SK-N-SH treated with all-trans-retinoic acid at 6 μM for 48 hours (cell line): ENCODE data around the gene TRAF6.

Experiments
- ATAC-seq: fragments of 200-7000 bp; cut with Tn5 transposase; 3 replicates; pipeline ENCODE4 v1.9.1; 2020; ENCODE audit warnings: mild to moderate bottlenecking, moderate library complexity
- ARNTL ChIP-seq: fragments of 450-650 bp; formaldehyde crosslinking; IDR thresholded peaks from 2 replicates; pipeline ENCODE4 v1.5.0; 2020; ENCODE audit warnings: low read depth, mild to moderate bottlenecking, moderate library complexity, borderline replicate concordance
- BACH2 ChIP-seq: fragments of 250-450 bp; sonication (Bioruptor Pico); IDR thresholded peaks from 2 replicates; pipeline ENCODE4 v1.9.0; 2021; ENCODE audit warnings: mild to moderate bottlenecking, borderline replicate concordance
- CSDC2 ChIP-seq: fragments of 250-450 bp; sonication (Bioruptor Pico); IDR thresholded peaks from 2 replicates; pipeline ENCODE4 v1.5.0; 2020; ENCODE audit warnings: mild to moderate bottlenecking, moderate library complexity
- ESRRG ChIP-seq: fragments of 250-450 bp; sonication (Bioruptor Pico); IDR thresholded peaks from 2 replicates; pipeline ENCODE4 v1.6.1; 2021; ENCODE audit warnings: mild to moderate bottlenecking
- GLIS3 ChIP-seq: fragments of 250-450 bp; sonication (Bioruptor Pico); IDR thresholded peaks from 2 replicates; pipeline ENCODE4 v1.5.0; 2020; ENCODE audit warnings: mild to moderate bottlenecking, moderate library complexity
- ISL1 ChIP-seq: fragments of 250-450 bp; sonication (Bioruptor Pico); IDR thresholded peaks from 2 replicates; pipeline ENCODE4 v2.1.2; 2022; ENCODE audit warnings: mild to moderate bottlenecking, moderate library complexity
- OSR1 ChIP-seq: fragments of 250-450 bp; sonication (Bioruptor Pico); IDR thresholded peaks from 2 replicates; pipeline ENCODE4 v1.8.0; 2022; ENCODE audit warnings: moderate library complexity, mild to moderate bottlenecking, inconsistent platforms
- PPARA ChIP-seq: fragments of 250-450 bp; sonication (Bioruptor Pico); IDR thresholded peaks from 2 replicates; pipeline ENCODE4 v1.5.0; 2020; ENCODE audit warnings: mild to moderate bottlenecking, borderline replicate concordance
- RARB ChIP-seq: fragments of 250-450 bp; sonication (Bioruptor Pico); IDR thresholded peaks from 2 replicates; pipeline ENCODE4 v1.8.0; 2021; ENCODE audit warnings: mild to moderate bottlenecking, moderate library complexity
- SNAI2 ChIP-seq: fragments of 250-450 bp; sonication (Bioruptor Pico); IDR thresholded peaks from 2 replicates; pipeline ENCODE4 v1.5.0; 2020; ENCODE audit warnings: mild to moderate bottlenecking, moderate library complexity
- TCF4 ChIP-seq: fragments of 250-450 bp; sonication (Bioruptor Pico); IDR thresholded peaks from 2 replicates; pipeline ENCODE4 v1.8.0; 2021; ENCODE audit warnings: mild to moderate bottlenecking, moderate library complexity, borderline replicate concordance
- TOX ChIP-seq: fragments of 250-450 bp; sonication (Bioruptor Pico); IDR thresholded peaks from 2 replicates; pipeline ENCODE4 v1.8.0; 2021; ENCODE audit warnings: mild to moderate bottlenecking, moderate library complexity, borderline replicate concordance
- ZC3H10 ChIP-seq: fragments of 250-450 bp; sonication (Bioruptor Pico); IDR thresholded peaks from 2 replicates; pipeline ENCODE4 v1.5.1; 2021; ENCODE audit warnings: mild to moderate bottlenecking, moderate library complexity
- ZFP3 ChIP-seq: fragments of 250-450 bp; sonication (Bioruptor Pico); IDR thresholded peaks from 2 replicates; pipeline ENCODE4 v1.5.0; 2020; ENCODE audit warnings: mild to moderate bottlenecking, moderate library complexity
- ZFP30 ChIP-seq: fragments of 450-650 bp; formaldehyde crosslinking; IDR thresholded peaks from 2 replicates; pipeline ENCODE4 v1.5.0; 2022; ENCODE audit warnings: mild to moderate bottlenecking, moderate library complexity
- ZNF565 ChIP-seq: fragments of 450-650 bp; formaldehyde crosslinking; conservative IDR thresholded peaks from 2 replicates; pipeline ENCODE4 v1.5.0; 2020; ENCODE audit warnings: low read depth, mild to moderate bottlenecking, moderate library complexity
- ZNF70 ChIP-seq: fragments of 450-650 bp; formaldehyde crosslinking; IDR thresholded peaks from 2 replicates; pipeline ENCODE4 v1.5.0; 2020; ENCODE audit warnings: mild to moderate bottlenecking, moderate library complexity
- ZNF8 ChIP-seq: fragments of 450-650 bp; formaldehyde crosslinking; IDR thresholded peaks from 2 replicates; pipeline ENCODE4 v1.5.0; 2020; ENCODE audit warnings: mild to moderate bottlenecking, moderate library complexity
- TF ChIP-seq, protein P1 (sequence below): fragments of 250-450 bp; sonication (Bioruptor Pico); IDR thresholded peaks from 2 replicates; pipeline ENCODE4 v1.8.0; 2020; ENCODE audit warnings: mild to moderate bottlenecking, moderate library complexity, borderline replicate concordance
- TF ChIP-seq, protein P2 (sequence below): fragments of 250-450 bp; sonication (Bioruptor Pico); IDR thresholded peaks from 2 replicates; pipeline ENCODE4 v1.5.1; 2020; ENCODE audit warnings: low read depth, mild to moderate bottlenecking, moderate library complexity
- TF ChIP-seq, protein P3 (sequence below): fragments of 250-450 bp; sonication (Bioruptor Pico); IDR thresholded peaks from 2 replicates; pipeline ENCODE4 v1.5.1; 2021; ENCODE audit warnings: mild to moderate bottlenecking, moderate library complexity
- TF ChIP-seq, protein P4 (sequence below): fragments of 250-450 bp; sonication (Bioruptor Pico); IDR thresholded peaks from 2 replicates; pipeline ENCODE4 v1.8.0; 2021; ENCODE audit warnings: low read depth, mild to moderate bottlenecking, moderate library complexity, borderline replicate concordance
- TF ChIP-seq, protein P5 (sequence below): fragments of 250-450 bp; sonication (Bioruptor Pico); IDR thresholded peaks from 2 replicates; pipeline ENCODE4 v1.5.0; 2020; ENCODE audit warnings: mild to moderate bottlenecking, moderate library complexity

Gene TRAF6

DNA sequence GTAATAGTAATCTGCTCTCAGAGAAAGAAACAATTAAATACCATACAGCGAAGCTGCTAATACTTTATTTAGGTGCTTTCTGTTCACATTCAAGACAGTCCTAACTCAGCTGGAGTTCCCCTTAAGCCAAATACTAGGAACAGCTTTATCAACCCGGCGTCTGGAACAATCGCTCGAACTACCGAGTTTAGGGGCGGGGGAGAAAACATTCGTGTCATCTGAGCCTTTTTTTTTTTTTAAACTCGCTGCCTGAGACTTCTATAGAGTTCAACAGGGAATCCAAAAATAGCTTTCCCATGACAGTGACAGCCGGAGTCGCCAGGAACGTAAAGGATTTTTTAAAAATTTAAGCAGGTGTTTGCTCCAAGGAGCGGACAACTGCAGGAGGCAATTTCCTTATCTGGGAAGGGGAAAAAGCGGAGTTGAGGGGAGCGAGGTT lies 852 bp downstream of the TRAF6 start:
- ATAC-seq = peak; percentile 32

DNA sequence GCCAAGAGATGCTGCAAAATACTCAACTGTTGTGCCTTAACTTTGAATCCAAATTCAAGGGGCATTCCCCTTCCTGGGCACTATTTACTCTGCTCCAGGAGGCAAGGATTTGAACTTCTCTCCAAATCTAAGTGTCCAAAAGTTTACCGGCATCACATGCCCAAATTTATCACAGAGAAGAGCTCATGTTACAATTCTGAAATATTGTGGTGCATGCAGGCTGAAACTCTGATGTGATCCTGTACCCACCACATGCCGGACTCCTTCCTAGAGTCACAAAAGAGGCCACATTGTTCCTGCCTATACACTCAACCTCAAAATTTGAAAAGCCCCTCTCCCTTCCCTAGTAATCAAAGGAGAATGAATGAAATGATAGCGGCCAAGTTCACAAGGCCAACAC lies 1.3 kb downstream of the TRAF6 start:
- peak; percentile 8; the same call in 2 of the 3 replicates for ATAC-seq
- TF ChIP-seq ISL1 (CRISPR knock-in tag) = no peak
- no peak for TF ChIP-seq ZC3H10
- no peak for TF ChIP-seq OSR1 (CRISPR knock-in tag)
- TF ChIP-seq ZFP3 (CRISPR knock-in tag) = no peak
- TF ChIP-seq ZFP30 (CRISPR knock-in tag) = no peak
- TF ChIP-seq, protein P1, sequence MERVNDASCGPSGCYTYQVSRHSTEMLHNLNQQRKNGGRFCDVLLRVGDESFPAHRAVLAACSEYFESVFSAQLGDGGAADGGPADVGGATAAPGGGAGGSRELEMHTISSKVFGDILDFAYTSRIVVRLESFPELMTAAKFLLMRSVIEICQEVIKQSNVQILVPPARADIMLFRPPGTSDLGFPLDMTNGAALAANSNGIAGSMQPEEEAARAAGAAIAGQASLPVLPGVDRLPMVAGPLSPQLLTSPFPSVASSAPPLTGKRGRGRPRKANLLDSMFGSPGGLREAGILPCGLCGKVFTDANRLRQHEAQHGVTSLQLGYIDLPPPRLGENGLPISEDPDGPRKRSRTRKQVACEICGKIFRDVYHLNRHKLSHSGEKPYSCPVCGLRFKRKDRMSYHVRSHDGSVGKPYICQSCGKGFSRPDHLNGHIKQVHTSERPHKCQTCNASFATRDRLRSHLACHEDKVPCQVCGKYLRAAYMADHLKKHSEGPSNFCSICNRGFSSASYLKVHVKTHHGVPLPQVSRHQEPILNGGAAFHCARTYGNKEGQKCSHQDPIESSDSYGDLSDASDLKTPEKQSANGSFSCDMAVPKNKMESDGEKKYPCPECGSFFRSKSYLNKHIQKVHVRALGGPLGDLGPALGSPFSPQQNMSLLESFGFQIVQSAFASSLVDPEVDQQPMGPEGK (CRISPR knock-in tag) = no peak
- TF ChIP-seq, protein P2, sequence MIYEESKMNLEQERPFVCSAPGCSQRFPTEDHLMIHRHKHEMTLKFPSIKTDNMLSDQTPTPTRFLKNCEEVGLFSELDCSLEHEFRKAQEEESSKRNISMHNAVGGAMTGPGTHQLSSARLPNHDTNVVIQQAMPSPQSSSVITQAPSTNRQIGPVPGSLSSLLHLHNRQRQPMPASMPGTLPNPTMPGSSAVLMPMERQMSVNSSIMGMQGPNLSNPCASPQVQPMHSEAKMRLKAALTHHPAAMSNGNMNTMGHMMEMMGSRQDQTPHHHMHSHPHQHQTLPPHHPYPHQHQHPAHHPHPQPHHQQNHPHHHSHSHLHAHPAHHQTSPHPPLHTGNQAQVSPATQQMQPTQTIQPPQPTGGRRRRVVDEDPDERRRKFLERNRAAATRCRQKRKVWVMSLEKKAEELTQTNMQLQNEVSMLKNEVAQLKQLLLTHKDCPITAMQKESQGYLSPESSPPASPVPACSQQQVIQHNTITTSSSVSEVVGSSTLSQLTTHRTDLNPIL = no peak
- no peak for TF ChIP-seq CSDC2 (CRISPR knock-in tag)
- TF ChIP-seq ARNTL (CRISPR knock-in tag) = no peak
- no peak for TF ChIP-seq SNAI2 (CRISPR knock-in tag)
- TF ChIP-seq ZNF565 (CRISPR knock-in tag) = no peak

More for the DNA sequence above, 852 bp downstream of the TRAF6 start:
- TF ChIP-seq PPARA (no peak), RARB (CRISPR knock-in tag) (no peak), CSDC2 (CRISPR knock-in tag) (no peak), SNAI2 (CRISPR knock-in tag) (no peak), GLIS3 (CRISPR knock-in tag) (no peak), ZFP30 (CRISPR knock-in tag) (no peak), BACH2 (CRISPR knock-in tag) (no peak), ISL1 (CRISPR knock-in tag) (no peak), ZFP3 (CRISPR knock-in tag) (no peak), ESRRG (CRISPR knock-in tag) (no peak), ZNF8 (CRISPR knock-in tag) (no peak), ARNTL (CRISPR knock-in tag) (no peak), OSR1 (CRISPR knock-in tag) (no peak)
- TF ChIP-seq, protein P3, sequence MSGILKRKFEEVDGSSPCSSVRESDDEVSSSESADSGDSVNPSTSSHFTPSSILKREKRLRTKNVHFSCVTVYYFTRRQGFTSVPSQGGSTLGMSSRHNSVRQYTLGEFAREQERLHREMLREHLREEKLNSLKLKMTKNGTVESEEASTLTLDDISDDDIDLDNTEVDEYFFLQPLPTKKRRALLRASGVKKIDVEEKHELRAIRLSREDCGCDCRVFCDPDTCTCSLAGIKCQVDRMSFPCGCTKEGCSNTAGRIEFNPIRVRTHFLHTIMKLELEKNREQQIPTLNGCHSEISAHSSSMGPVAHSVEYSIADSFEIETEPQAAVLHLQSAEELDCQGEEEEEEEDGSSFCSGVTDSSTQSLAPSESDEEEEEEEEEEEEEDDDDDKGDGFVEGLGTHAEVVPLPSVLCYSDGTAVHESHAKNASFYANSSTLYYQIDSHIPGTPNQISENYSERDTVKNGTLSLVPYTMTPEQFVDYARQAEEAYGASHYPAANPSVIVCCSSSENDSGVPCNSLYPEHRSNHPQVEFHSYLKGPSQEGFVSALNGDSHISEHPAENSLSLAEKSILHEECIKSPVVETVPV (CRISPR knock-in tag) = no peak
- TF ChIP-seq, protein P4, sequence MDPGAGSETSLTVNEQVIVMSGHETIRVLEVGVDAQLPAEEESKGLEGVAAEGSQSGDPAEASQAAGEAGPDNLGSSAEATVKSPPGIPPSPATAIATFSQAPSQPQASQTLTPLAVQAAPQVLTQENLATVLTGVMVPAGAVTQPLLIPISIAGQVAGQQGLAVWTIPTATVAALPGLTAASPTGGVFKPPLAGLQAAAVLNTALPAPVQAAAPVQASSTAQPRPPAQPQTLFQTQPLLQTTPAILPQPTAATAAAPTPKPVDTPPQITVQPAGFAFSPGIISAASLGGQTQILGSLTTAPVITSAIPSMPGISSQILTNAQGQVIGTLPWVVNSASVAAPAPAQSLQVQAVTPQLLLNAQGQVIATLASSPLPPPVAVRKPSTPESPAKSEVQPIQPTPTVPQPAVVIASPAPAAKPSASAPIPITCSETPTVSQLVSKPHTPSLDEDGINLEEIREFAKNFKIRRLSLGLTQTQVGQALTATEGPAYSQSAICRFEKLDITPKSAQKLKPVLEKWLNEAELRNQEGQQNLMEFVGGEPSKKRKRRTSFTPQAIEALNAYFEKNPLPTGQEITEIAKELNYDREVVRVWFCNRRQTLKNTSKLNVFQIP (CRISPR knock-in tag) = no peak
- TF ChIP-seq, protein P5, sequence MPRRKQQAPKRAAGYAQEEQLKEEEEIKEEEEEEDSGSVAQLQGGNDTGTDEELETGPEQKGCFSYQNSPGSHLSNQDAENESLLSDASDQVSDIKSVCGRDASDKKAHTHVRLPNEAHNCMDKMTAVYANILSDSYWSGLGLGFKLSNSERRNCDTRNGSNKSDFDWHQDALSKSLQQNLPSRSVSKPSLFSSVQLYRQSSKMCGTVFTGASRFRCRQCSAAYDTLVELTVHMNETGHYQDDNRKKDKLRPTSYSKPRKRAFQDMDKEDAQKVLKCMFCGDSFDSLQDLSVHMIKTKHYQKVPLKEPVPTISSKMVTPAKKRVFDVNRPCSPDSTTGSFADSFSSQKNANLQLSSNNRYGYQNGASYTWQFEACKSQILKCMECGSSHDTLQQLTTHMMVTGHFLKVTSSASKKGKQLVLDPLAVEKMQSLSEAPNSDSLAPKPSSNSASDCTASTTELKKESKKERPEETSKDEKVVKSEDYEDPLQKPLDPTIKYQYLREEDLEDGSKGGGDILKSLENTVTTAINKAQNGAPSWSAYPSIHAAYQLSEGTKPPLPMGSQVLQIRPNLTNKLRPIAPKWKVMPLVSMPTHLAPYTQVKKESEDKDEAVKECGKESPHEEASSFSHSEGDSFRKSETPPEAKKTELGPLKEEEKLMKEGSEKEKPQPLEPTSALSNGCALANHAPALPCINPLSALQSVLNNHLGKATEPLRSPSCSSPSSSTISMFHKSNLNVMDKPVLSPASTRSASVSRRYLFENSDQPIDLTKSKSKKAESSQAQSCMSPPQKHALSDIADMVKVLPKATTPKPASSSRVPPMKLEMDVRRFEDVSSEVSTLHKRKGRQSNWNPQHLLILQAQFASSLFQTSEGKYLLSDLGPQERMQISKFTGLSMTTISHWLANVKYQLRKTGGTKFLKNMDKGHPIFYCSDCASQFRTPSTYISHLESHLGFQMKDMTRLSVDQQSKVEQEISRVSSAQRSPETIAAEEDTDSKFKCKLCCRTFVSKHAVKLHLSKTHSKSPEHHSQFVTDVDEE (CRISPR knock-in tag) = no peak

DNA sequence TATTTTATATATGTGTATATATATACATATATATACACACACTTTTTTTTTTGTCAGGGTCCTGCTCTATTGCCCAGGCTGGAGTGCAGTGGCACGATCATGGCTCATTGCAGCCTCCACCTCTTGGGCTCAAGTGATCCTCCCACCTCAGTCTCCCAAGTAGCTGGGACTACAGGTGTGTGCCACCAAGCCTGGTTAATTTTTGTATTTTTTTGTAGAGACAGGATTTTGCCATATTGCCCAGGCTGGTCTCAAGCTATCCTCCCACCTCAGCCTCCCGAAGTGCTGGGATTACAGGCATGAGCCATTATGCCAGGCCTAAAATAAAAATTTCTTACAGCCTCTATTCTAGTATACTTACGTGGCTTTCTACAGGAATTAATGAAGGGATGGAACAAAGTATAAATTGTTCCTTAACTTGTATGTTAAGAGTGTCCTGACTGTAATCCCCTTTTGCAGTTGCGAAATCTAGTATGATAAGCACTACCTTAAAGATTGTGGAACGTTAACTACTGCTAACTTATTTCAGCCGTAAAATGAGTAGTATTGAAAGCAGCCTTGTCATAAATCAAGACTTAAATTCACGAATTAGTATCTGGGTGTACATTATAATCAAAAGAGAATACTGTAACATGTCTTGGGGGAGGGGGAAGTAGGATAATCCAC lies 2.1 kb downstream of the TRAF6 start:
- no peak for ATAC-seq
- TF ChIP-seq ZNF70 (no peak), GLIS3 (CRISPR knock-in tag) (no peak), ZNF565 (CRISPR knock-in tag) (no peak), ZFP3 (CRISPR knock-in tag) (no peak), OSR1 (CRISPR knock-in tag) (no peak), RARB (CRISPR knock-in tag) (no peak), ZNF8 (CRISPR knock-in tag) (no peak), TOX (CRISPR knock-in tag) (no peak), BACH2 (CRISPR knock-in tag) (no peak), ZC3H10 (no peak), TCF4 (no peak), ISL1 (CRISPR knock-in tag) (no peak)
- TF ChIP-seq, protein P5 (CRISPR knock-in tag) = no peak
- TF ChIP-seq, protein P4 (CRISPR knock-in tag) = no peak
